Mucosa of descending colon (tissue), 3 donors: ENCODE measurements around the gene HIPK2. TPM values are rescaled to one million over a fixed set of nuclear protein-coding genes. Genes with fewer than 3 reads are reported as not detected.

ENCODE experiments used
- ATAC-seq: fragments of 200-7000 bp; cut with Tn5 transposase; one replicate; pipeline ENCODE4 v1.9.1; 2020; ENCODE audit warnings: mild to moderate bottlenecking, moderate library complexity
- DNase-seq, 3 donors: peaks; one replicate each; pipeline ENCODE4 v3.0.0-alpha.2; 2020
- H3K36me3 ChIP-seq: fragments of 200-600 bp; one replicate; pipeline ENCODE4 v1.8.0; 2021; ENCODE audit warnings: low read depth, mild to moderate bottlenecking
- H3K4me1 ChIP-seq: fragments of 200-600 bp; one replicate; pipeline ENCODE4 v1.8.0; 2021; ENCODE audit warnings: low read depth, mild to moderate bottlenecking
- H3K4me3 ChIP-seq: fragments of 200-600 bp; one replicate; pipeline ENCODE4 v1.8.0; 2021; ENCODE audit warnings: mild to moderate bottlenecking
- H3K9me3 ChIP-seq: fragments of 200-600 bp; one replicate; pipeline ENCODE4 v1.8.0; 2021; ENCODE audit warnings: mild to moderate bottlenecking
- CTCF ChIP-seq: fragments of 200-600 bp; IDR thresholded peaks from one replicate; pipeline ENCODE4 v1.8.0; 2022; ENCODE audit warnings: antibody characterized with exemption, mild to moderate bottlenecking
- intact Hi-C, 2 donors: fragments of 100-400 bp; cut with DNase I in 1 of 2; cut with micrococcal nuclease in 1 of 2; formaldehyde crosslinking; loops; one replicate each; pipeline versions ENCODE4 v1.11.0 to v1.11.1; 2022; cut with DNase I, micrococcal nuclease
- total RNA-seq, 3 donors: library from RNA; stranded (reverse); fragmentation: NEBNext Ultra II Directional in 2 of 3; extraction: Animal tissue kit (Norgen Biotek cat#: 25700) in 2 of 3; gene quantifications; one replicate each; pipeline versions ENCODE4 v1.2.1 to v1.2.4, GENCODE V29; 2021 to 2023
- donor health status: DM: no; HTN: no; CAD: no; lungs with moderate emphysema.
- donor health status: DM: no; HTN: no; CAD: no.
- donor health status: DM: no; HTN: yes; CAD: no.

Gene HIPK2
- total RNA-seq, 3 donors from 2014 or later = 29.9 to 63.6 (median 39.9) TPM

- peaks cover 7% of the 10 kb centered on the region for H3K4me1 ChIP-seq
- no peak for DNase-seq
- no peak for TF ChIP-seq CTCF
- no peak for ATAC-seq
- H3K36me3 ChIP-seq = no peaks in the 10 kb centered on the region
- intact Hi-C loops = no loop called here
- no peaks in the 10 kb centered on the region for H3K9me3 ChIP-seq
- H3K4me3 ChIP-seq = no peak overlapping the region
These were observed 5.1 kb upstream of the HIPK2 start for GRCh38 chr7:139782932-139783331.

GRCh38 chr7:139777133-139777891 lies 486 bp downstream of the HIPK2 start:
- no peak for TF ChIP-seq CTCF
- Histone ChIP-seq H3K4me3 (peak overlapping the region; percentile 66), H3K9me3 (no peaks in the 10 kb centered on the region), H3K36me3 (no peaks in the 10 kb centered on the region), H3K4me1 (peaks cover 14% of the 10 kb centered on the region)
- DNase-seq (peak; percentile 48 to 73 (median 65)), ATAC-seq (peak; percentile 14)
- intact Hi-C loops = loop anchor here (10.0 kb wide), 2 partner anchors 133 to 227 kb away; no protein-coding TSS in a partner anchor

GRCh38 chr7:139776486-139777132 lies 1.2 kb downstream of the HIPK2 start:
- no peak for TF ChIP-seq CTCF
- H3K4me1 ChIP-seq = peaks cover 14% of the 10 kb centered on the region
- peak overlapping the region; percentile 66 for H3K4me3 ChIP-seq
- no peaks in the 10 kb centered on the region for H3K9me3 ChIP-seq
- peak; percentile 35 for ATAC-seq
- peak in 2 of 3 donors; percentile 46 to 51 for DNase-seq
- intact Hi-C loops = loop anchor here (10.0 kb wide), 2 partner anchors 132 to 228 kb away; no protein-coding TSS in a partner anchor
- H3K36me3 ChIP-seq = no peaks in the 10 kb centered on the region

GRCh38 chr7:139775829-139776266 lies 1.9 kb downstream of the HIPK2 start:
- Histone ChIP-seq H3K36me3 (no peaks in the 10 kb centered on the region), H3K4me3 (no peak overlapping the region), H3K9me3 (no peaks in the 10 kb centered on the region), H3K4me1 (peaks cover 14% of the 10 kb centered on the region)
- TF ChIP-seq CTCF = peak; percentile 27
- intact Hi-C loops = loop anchor here (10.0 kb wide), 2 partner anchors 131 to 229 kb away; no protein-coding TSS in a partner anchor
- ATAC-seq = peak; percentile 69
- peak in 1 of 3 donors; percentile 87 for DNase-seq

GRCh38 chr7:139774376-139774775 lies 3.4 kb downstream of the HIPK2 start:
- Histone ChIP-seq H3K36me3 (no peaks in the 10 kb centered on the region), H3K4me1 (peaks cover 14% of the 10 kb centered on the region), H3K4me3 (no peak overlapping the region), H3K9me3 (no peaks in the 10 kb centered on the region)
- TF ChIP-seq CTCF = no peak
- DNase-seq (no peak), ATAC-seq (no peak)
- intact Hi-C loops = loop anchor here (5.0 to 10.0 kb wide), 3 partner anchors 127 to 230 kb away; no protein-coding TSS in a partner anchor
